ENCODE results near the gene GINS2. TPM values are rescaled to one million over a fixed set of nuclear protein-coding genes. Genes with fewer than 3 reads are reported as not detected.

The GINS2 gene
- total RNA-seq, 1 donor from 2014 or later, result not detected

- H3K27ac ChIP-seq, result peak overlapping the region; percentile 16 to 44
- no peak overlapping the region for H3K4me3 ChIP-seq
- no peaks in the 10 kb centered on the region for H3K9me3 ChIP-seq
- intact Hi-C loops (cut with DNase I), result no loop called here
- no peaks in the 10 kb centered on the region for H3K27me3 ChIP-seq
- DNase-seq (ENCODE audit: low spot score in 2 of 2), result no peak
- no peak for TF ChIP-seq CTCF (IDR thresholded peaks at IDR 0.05)
- peaks cover 0 to 2% of the 10 kb centered on the region in 2 donors for H3K4me1 ChIP-seq
- peaks cover 34 to 56% of the 10 kb centered on the region in 2 donors for H3K36me3 ChIP-seq
Measured at GRCh38 chr16:85673529-85674417, 15.0 kb downstream of the GINS2 start.

- Histone ChIP-seq H3K27ac (no peak overlapping the region), H3K27me3 (no peaks in the 10 kb centered on the region), H3K4me1 (peaks cover 0 to 2% of the 10 kb centered on the region in 2 donors), H3K36me3 (peaks cover 61 to 77% of the 10 kb centered on the region in 2 donors), H3K9me3 (no peaks in the 10 kb centered on the region), H3K4me3 (no peak overlapping the region)
- intact Hi-C loops (cut with DNase I), result no loop called here
- no peak for DNase-seq (ENCODE audit: low spot score in 2 of 2)
- TF ChIP-seq CTCF (IDR thresholded peaks at IDR 0.05), result no peak
Measured at GRCh38 chr16:85670840-85671239, 17.9 kb downstream of the GINS2 start.

- Histone ChIP-seq H3K27ac (no peak overlapping the region), H3K4me1 (peaks cover 0 to 2% of the 10 kb centered on the region in 2 donors), H3K27me3 (no peaks in the 10 kb centered on the region), H3K36me3 (peaks cover 80 to 89% of the 10 kb centered on the region in 2 donors), H3K4me3 (no peak overlapping the region), H3K9me3 (no peaks in the 10 kb centered on the region)
- no peak for TF ChIP-seq CTCF (IDR thresholded peaks at IDR 0.05)
- intact Hi-C loops (cut with DNase I), result no loop called here
- no peak for DNase-seq (ENCODE audit: low spot score in 2 of 2)
Measured at GRCh38 chr16:85668676-85669424, 19.9 kb downstream of the GINS2 start.

- Histone ChIP-seq H3K4me1 (no peaks in the 10 kb centered on the region), H3K27ac (no peak overlapping the region), H3K9me3 (no peaks in the 10 kb centered on the region), H3K36me3 (peaks cover 86 to 97% of the 10 kb centered on the region in 2 donors), H3K4me3 (no peak overlapping the region), H3K27me3 (no peaks in the 10 kb centered on the region)
- no peak for DNase-seq (ENCODE audit: low spot score in 2 of 2)
- TF ChIP-seq CTCF (IDR thresholded peaks at IDR 0.05), result no peak
- intact Hi-C loops (cut with DNase I), result no loop called here
Measured at GRCh38 chr16:85667841-85668413, 20.8 kb downstream of the GINS2 start.

- intact Hi-C loops (cut with DNase I), result no loop called here
- Histone ChIP-seq H3K36me3 (peaks cover 86 to 97% of the 10 kb centered on the region in 2 donors), H3K27ac (no peak overlapping the region), H3K4me1 (no peaks in the 10 kb centered on the region), H3K4me3 (no peak overlapping the region), H3K9me3 (no peaks in the 10 kb centered on the region), H3K27me3 (no peaks in the 10 kb centered on the region)
- DNase-seq (ENCODE audit: low spot score in 2 of 2), result no peak
- TF ChIP-seq CTCF (IDR thresholded peaks at IDR 0.05), result no peak
Measured at GRCh38 chr16:85667261-85667660, 21.5 kb downstream of the GINS2 start.

All from ascending aorta (tissue), 2 donors.